SK-N-MC (cell line): Measurements from ENCODE around the gene CAPN11.

Experiments
- EZH2 ChIP-seq: fragments of 200-600 bp; sonication (generic); IDR thresholded peaks from one replicate; pipeline ENCODE4 v1.6.1; 2017; ENCODE audit warnings: antibody characterized with exemption
- FOXP2 ChIP-seq: optimal IDR thresholded peaks from 2 replicates; pipeline ENCODE3; 2011; ENCODE audit warnings: mild to moderate bottlenecking, moderate library complexity; ENCODE audit not compliant: insufficient read depth; ENCODE audit errors: extremely low read length, control extremely low read depth
- POLR2AphosphoS5 ChIP-seq: IDR thresholded peaks from 2 replicates; pipeline ENCODE4 v1.6.1; 2012; ENCODE audit warnings: mild to moderate bottlenecking, low read depth, low read length, borderline replicate concordance

GRCh38 chr6:44230034-44230675, 71.5 kb downstream of the CAPN11 start:
- TF ChIP-seq EZH2 (no peak), POLR2AphosphoS5 (no peak), FOXP2 (no peak)
